Heart left ventricle (tissue), 16 donors: ENCODE measurements around the gene HYOU1. TPM values are rescaled to one million over a fixed set of nuclear protein-coding genes. Genes with fewer than 3 reads are reported as not detected.
"Not testable (repeated sequence)": the region's sequence is repeated elsewhere in the genome, so short reads cannot be mapped to it uniquely, and the experiment has no call there.

Experiments
- ATAC-seq, 4 donors: fragments of 200-7000 bp; cut with Tn5 transposase; one replicate each; pipeline ENCODE4 v1.9.1; 2020 to 2022; ENCODE audit warnings: moderate library complexity in 4 of 4, mild to moderate bottlenecking in 3 of 4, moderate number of reproducible peaks in 1 of 4
- DNase-seq, 5 donors: peaks; one replicate each; pipeline ENCODE4 v3.0.0-alpha.2; 2020
- H3K27ac ChIP-seq, 12 donors: fragments of 200-600 bp; sonication (generic) in 4 of 12; one replicate each; pipeline versions ENCODE4 v1.5.0 to v1.8.0; 2016 to 2022; ENCODE audit warnings: mild to moderate bottlenecking in 2 of 12
- H3K27me3 ChIP-seq, 9 donors: fragments of 200-600 bp; sonication (generic) in 2 of 9; one replicate each; pipeline versions ENCODE4 v1.5.1 to v1.8.0; 2016 to 2022; ENCODE audit warnings: mild to moderate bottlenecking in 3 of 9
- H3K36me3 ChIP-seq, 9 donors: fragments of 200-600 bp; sonication (generic) in 2 of 9; one replicate each; pipeline versions ENCODE4 v1.5.0 to v1.8.0; 2018 to 2022; ENCODE audit warnings: mild to moderate bottlenecking in 2 of 9
- H3K4me1 ChIP-seq, 12 donors: fragments of 200-600 bp; sonication (generic) in 4 of 12; one replicate each; pipeline versions ENCODE4 v1.5.0 to v1.8.0; 2016 to 2022; ENCODE audit warnings: mild to moderate bottlenecking in 3 of 12
- H3K4me3 ChIP-seq, 12 donors: fragments of 200-600 bp; sonication (generic) in 4 of 12; one replicate each; pipeline versions ENCODE4 v1.5.0 to v1.8.0; 2017 to 2022; ENCODE audit warnings: mild to moderate bottlenecking in 9 of 12, moderate library complexity in 4 of 12
- H3K9me3 ChIP-seq, 12 donors: fragments of 200-600 bp; sonication (generic) in 4 of 12; one replicate each; pipeline versions ENCODE4 v1.5.0 to v1.8.0; 2016 to 2022; ENCODE audit warnings: mild to moderate bottlenecking in 1 of 12
- POLR2A ChIP-seq, 2 donors: fragments of 450-650 bp; IDR thresholded peaks; one replicate each; pipeline ENCODE4 v1.6.1; 2017; ENCODE audit warnings: antibody characterized with exemption in 2 of 2, mild to moderate bottlenecking in 2 of 2, moderate library complexity in 2 of 2
- WGBS, 4 donors: extraction: QIAGEN DNeasy Blood & Tissue Kit in 2 of 4; methylation state at CpG; one replicate each; pipeline versions ENCODE4 v1.1.5 to v1.1.7; 2013 to 2018; 5-methylcytosine and 5-hydroxymethylcytosine counted together
- intact Hi-C, 10 donors: fragments of 100-400 bp; cut with DNase I; formaldehyde crosslinking; loops; one replicate each; pipeline versions ENCODE4 v1.11.1 to v1.14.2; 2022
- long read RNA-seq, 3 donors: library from polyadenylated mRNA; unstranded; transcript quantifications; one replicate each; pipeline ENCODE4 v2.0.0, GENCODE V29; 2020 to 2021
- polyA plus RNA-seq, 2 donors: library from polyadenylated mRNA; stranded (reverse); fragments of 200-250 nt; gene quantifications; one replicate each; pipeline ENCODE4 v1.2.3, GENCODE V29; 2013
- total RNA-seq, 9 donors: library from RNA; depleted of rRNA in 2 of 9; stranded (reverse); fragments of >200 nt in 2 of 9; fragmentation: NEBNext Ultra II Directional in 3 of 9; extraction: Animal tissue kit (Norgen Biotek cat#: 25700) in 3 of 9; gene quantifications; one replicate each; pipeline versions ENCODE4 v1.1.0 to v1.2.4, GENCODE V29; 2016 to 2023
- TF ChIP-seq, protein P1 (sequence below), 12 donors: fragments of 200-600 bp; sonication (generic) in 4 of 12; IDR thresholded peaks; one replicate each; pipeline versions ENCODE4 v1.5.0 to v1.8.0; 2018 to 2022; ENCODE audit warnings: antibody characterized with exemption in 12 of 12, mild to moderate bottlenecking in 5 of 12
- donor health status: ischemic (EF 13 %, LVEDD 7.1; RV severe dilation, severe dysfunction).
- donor health status: healthy with polysubstance abuse.
- donor health status: DM: no; HTN: yes; CAD: no.
- donor health status: DM: no; HTN: no; CAD: no.
- donor health status: ischemic (EF 25% LVEDD 6.9; RV normal size, moderate dysfunction).
- donor health status: ischemic (EF 25% LVEDD 5.7; RV mildly dilated, moderate dysfunction).
- donor health status: healthy.
- donor health status: DM: yes; HTN: yes; CAD: no.
- donor health status: ischemic (EF 35%, LVEDD 5.7; RV mildly dilated, moderate dysfunction).
- donor health status: nonischemic (EF 11% LVEDD 7.7; RV severe dilation, severe dysfunction).
- donor health status: DM: yes; HTN: yes; CAD: no.
- donor health status: PGD.
- donor health status: ischemic (EF 29% LVEDD 5.4; RV normal size, mild dysfunction).
- donor health status: nonischemic (EF 23%, LVEDD 6.1; RV moderate dilation, normal function).

The HYOU1 gene, protein sequence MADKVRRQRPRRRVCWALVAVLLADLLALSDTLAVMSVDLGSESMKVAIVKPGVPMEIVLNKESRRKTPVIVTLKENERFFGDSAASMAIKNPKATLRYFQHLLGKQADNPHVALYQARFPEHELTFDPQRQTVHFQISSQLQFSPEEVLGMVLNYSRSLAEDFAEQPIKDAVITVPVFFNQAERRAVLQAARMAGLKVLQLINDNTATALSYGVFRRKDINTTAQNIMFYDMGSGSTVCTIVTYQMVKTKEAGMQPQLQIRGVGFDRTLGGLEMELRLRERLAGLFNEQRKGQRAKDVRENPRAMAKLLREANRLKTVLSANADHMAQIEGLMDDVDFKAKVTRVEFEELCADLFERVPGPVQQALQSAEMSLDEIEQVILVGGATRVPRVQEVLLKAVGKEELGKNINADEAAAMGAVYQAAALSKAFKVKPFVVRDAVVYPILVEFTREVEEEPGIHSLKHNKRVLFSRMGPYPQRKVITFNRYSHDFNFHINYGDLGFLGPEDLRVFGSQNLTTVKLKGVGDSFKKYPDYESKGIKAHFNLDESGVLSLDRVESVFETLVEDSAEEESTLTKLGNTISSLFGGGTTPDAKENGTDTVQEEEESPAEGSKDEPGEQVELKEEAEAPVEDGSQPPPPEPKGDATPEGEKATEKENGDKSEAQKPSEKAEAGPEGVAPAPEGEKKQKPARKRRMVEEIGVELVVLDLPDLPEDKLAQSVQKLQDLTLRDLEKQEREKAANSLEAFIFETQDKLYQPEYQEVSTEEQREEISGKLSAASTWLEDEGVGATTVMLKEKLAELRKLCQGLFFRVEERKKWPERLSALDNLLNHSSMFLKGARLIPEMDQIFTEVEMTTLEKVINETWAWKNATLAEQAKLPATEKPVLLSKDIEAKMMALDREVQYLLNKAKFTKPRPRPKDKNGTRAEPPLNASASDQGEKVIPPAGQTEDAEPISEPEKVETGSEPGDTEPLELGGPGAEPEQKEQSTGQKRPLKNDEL
- total RNA-seq (100 to 1,000 TPM in 1 of 9 donors, 10 to 100 TPM in 8; 45.9 to 104 (median 68.6) TPM), polyA plus RNA-seq (100 to 1,000 TPM in 1 of 2 donors, 10 to 100 TPM in 1; 34.7 to 260 TPM)
- long read RNA-seq, donor 1, full-length matches to known transcripts, result 10 of 46 reads
- long read RNA-seq, donor 1, partial matches to known transcripts, result 18 of 46 reads
- long read RNA-seq, donor 1, other reads (novel, unspliced or antisense), result 18 of 46 reads
- long read RNA-seq, donor 2, full-length matches to known transcripts, result 22 of 106 reads
- long read RNA-seq, donor 2, partial matches to known transcripts, result 38 of 106 reads
- long read RNA-seq, donor 2, other reads (novel, unspliced or antisense), result 46 of 106 reads
- long read RNA-seq, donor 3, full-length matches to known transcripts, result 13 of 57 reads
- long read RNA-seq, donor 3, partial matches to known transcripts, result 16 of 57 reads
- long read RNA-seq, donor 3, other reads (novel, unspliced or antisense), result 28 of 57 reads

- Histone ChIP-seq H3K27ac (peak within 1 kb of the TSS; percentile 76 to 93 (median 87)), H3K9me3 (no peaks in the 10 kb centered on the region), H3K4me3 (peak within 1 kb of the TSS; percentile 70 to 99 (median 90)), H3K36me3 (peaks cover 0 to 39% (median 32%) of the 10 kb centered on the region in 9 donors), H3K27me3 (no peaks in the 10 kb centered on the region), H3K4me1 (peaks cover 2 to 26% (median 18%) of the 10 kb centered on the region in 12 donors)
- peak; percentile 72 to 73 for TF ChIP-seq POLR2A (IDR thresholded peaks at IDR 0.05)
- TF ChIP-seq, protein P1, sequence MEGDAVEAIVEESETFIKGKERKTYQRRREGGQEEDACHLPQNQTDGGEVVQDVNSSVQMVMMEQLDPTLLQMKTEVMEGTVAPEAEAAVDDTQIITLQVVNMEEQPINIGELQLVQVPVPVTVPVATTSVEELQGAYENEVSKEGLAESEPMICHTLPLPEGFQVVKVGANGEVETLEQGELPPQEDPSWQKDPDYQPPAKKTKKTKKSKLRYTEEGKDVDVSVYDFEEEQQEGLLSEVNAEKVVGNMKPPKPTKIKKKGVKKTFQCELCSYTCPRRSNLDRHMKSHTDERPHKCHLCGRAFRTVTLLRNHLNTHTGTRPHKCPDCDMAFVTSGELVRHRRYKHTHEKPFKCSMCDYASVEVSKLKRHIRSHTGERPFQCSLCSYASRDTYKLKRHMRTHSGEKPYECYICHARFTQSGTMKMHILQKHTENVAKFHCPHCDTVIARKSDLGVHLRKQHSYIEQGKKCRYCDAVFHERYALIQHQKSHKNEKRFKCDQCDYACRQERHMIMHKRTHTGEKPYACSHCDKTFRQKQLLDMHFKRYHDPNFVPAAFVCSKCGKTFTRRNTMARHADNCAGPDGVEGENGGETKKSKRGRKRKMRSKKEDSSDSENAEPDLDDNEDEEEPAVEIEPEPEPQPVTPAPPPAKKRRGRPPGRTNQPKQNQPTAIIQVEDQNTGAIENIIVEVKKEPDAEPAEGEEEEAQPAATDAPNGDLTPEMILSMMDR (IDR thresholded peaks at IDR 0.05), result peak in 3 of 12 donors; percentile 12 to 46 (median 26)
- peak; percentile 98 to 100 (median 99) for DNase-seq
- 0% methylated on average over 38 to 79 of the region's 79 CpGs for WGBS, 4 donors
- intact Hi-C loops, result loop anchor here in 2 of 10 donors (2.0 to 5.0 kb wide), 3 partner anchors 26 to 40 kb away; partner anchors contain the start of genes HMBS (in 1 of the 2) and SLC37A4 (in 1 of the 2)
- ATAC-seq, result peak; percentile 96 to 99 (median 97)
Observed at GRCh38 chr11:119057000-119057769, at the start of gene HYOU1. TSS of gene HYOU1 (minus strand) at chr11:119057205. CDS start at chr11:119056160, 1,045 bp downstream.

GRCh38 chr11:119103793-119104192 lies 46.8 kb upstream of the HYOU1 start:
- Histone ChIP-seq H3K27ac (peak overlapping the region in 6 of 12 donors; percentile 23 to 97 (median 94)), H3K9me3 (no peaks in the 10 kb centered on the region), H3K4me1 (peaks cover 8 to 53% (median 42%) of the 10 kb centered on the region in 12 donors), H3K36me3 (peaks cover 0 to 3% (median 0%) of the 10 kb centered on the region in 9 donors), H3K27me3 (no peaks in the 10 kb centered on the region), H3K4me3 (no peak overlapping the region)
- intact Hi-C loops, result loop anchor here in 4 of 10 donors (2.0 to 10.0 kb wide), 5 partner anchors 37 to 231 kb away; partner anchors contain the start of genes MCAM (in 1 of the 4), RNF26 (in 1 of the 4) and VPS11 (in 1 of the 4)
- WGBS, 4 donors, result 54 to 58% (median 55%) methylated on average over 4 of the region's 4 CpGs
- no peak for TF ChIP-seq POLR2A (IDR thresholded peaks at IDR 0.05)
- TF ChIP-seq, protein P1 (IDR thresholded peaks at IDR 0.05), result no peak
- ATAC-seq (no peak), DNase-seq (no peak)

DNA sequence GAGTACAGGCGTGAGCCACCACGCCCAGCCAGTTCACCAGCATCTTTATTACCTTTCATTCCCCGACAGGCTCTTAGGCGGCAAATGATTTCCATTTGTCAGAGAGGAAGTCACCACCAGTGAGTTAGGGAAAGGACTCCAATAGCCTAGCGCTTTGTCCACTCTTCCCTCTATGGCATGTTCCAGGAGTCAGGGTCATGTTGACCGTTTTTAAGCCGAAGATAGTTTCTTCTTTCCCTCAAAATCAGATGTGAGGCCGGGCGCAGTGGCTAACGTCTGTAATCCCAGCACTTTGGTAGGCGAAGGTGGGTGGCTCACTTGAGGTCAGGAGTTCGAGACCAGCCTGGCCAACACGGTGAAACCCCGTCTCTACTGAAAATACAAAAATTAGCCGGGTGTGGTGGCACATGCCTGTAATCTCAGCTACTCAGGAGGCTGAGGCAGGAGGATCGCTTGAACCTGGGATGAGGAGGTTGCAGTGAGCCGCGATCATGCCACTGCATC lies 46.2 kb upstream of the HYOU1 start:
- not testable (repeated sequence) for H3K9me3 ChIP-seq, H3K36me3 ChIP-seq, H3K27me3 ChIP-seq, DNase-seq, ATAC-seq
- 77 to 82% (median 80%) methylated on average over 17 to 18 of the region's 18 CpGs for WGBS, 4 donors
- intact Hi-C loops, result loop anchor here in 4 of 10 donors (2.0 to 10.0 kb wide), 5 partner anchors 36 to 232 kb away; partner anchors contain the start of genes MCAM (in 1 of the 4), RNF26 (in 1 of the 4) and VPS11 (in 1 of the 4)
- Histone ChIP-seq H3K27ac (peak overlapping the region; percentile 78 to 97 (median 92)), H3K4me3 (peak overlapping the region in 11 of 12 donors; percentile 38 to 94 (median 86)), H3K4me1 (peaks cover 8 to 47% (median 38%) of the 10 kb centered on the region in 12 donors)
